GM10266 (cell line): ENCODE data around the gene CLEC11A.

Experiments used
- DNase-seq: peaks from one replicate; pipeline ENCODE4 v3.0.0; 2012; ENCODE audit errors: extremely low spot score
- TF ChIP-seq, protein P1 (sequence below): IDR thresholded peaks from 2 replicates; pipeline ENCODE4 v1.5.1; 2012; ENCODE audit warnings: mild to moderate bottlenecking, low read depth; ENCODE audit not compliant: control insufficient read depth, insufficient read depth; ENCODE audit errors: missing control alignments

Gene CLEC11A, protein sequence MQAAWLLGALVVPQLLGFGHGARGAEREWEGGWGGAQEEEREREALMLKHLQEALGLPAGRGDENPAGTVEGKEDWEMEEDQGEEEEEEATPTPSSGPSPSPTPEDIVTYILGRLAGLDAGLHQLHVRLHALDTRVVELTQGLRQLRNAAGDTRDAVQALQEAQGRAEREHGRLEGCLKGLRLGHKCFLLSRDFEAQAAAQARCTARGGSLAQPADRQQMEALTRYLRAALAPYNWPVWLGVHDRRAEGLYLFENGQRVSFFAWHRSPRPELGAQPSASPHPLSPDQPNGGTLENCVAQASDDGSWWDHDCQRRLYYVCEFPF

GRCh38 chr19:50723069-50723468 lies at the start of gene CLEC11A:
CLEC11A (plus strand) TSS chr19:50723364; CDS start chr19:50723526, 162 bp downstream.
- DNase-seq, result no peak
- TF ChIP-seq, protein P1, sequence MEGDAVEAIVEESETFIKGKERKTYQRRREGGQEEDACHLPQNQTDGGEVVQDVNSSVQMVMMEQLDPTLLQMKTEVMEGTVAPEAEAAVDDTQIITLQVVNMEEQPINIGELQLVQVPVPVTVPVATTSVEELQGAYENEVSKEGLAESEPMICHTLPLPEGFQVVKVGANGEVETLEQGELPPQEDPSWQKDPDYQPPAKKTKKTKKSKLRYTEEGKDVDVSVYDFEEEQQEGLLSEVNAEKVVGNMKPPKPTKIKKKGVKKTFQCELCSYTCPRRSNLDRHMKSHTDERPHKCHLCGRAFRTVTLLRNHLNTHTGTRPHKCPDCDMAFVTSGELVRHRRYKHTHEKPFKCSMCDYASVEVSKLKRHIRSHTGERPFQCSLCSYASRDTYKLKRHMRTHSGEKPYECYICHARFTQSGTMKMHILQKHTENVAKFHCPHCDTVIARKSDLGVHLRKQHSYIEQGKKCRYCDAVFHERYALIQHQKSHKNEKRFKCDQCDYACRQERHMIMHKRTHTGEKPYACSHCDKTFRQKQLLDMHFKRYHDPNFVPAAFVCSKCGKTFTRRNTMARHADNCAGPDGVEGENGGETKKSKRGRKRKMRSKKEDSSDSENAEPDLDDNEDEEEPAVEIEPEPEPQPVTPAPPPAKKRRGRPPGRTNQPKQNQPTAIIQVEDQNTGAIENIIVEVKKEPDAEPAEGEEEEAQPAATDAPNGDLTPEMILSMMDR, result no peak

- no peak for DNase-seq
- TF ChIP-seq, protein P1, result no peak
Measured at GRCh38 chr19:50676625-50677197, 46.5 kb upstream of the CLEC11A start.

- TF ChIP-seq, protein P1, result no peak
- no peak for DNase-seq
Measured at GRCh38 chr19:50677636-50678035, 45.5 kb upstream of the CLEC11A start.

DNA sequence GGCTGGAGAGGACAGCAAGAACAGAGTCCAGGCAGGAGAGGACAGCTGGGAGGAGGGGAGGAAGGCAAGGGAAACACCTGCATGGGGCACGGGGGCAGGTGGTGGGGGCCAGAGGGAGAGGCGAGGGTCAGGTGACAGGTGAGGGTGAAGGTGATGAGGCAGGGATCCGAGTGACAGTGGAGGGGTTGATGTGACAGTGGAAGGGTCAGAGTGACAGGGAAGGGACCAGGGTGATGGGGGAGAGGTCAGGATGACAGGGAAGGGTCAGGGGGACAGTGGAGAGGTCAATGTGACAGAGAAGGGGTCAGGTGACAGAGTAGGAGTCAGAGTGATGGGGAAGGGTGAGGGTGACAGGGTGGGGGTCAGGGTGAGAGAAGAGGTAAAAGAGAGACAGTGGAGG lies 44.8 kb upstream of the CLEC11A start:
- TF ChIP-seq, protein P1, result no peak
- no peak for DNase-seq

DNA sequence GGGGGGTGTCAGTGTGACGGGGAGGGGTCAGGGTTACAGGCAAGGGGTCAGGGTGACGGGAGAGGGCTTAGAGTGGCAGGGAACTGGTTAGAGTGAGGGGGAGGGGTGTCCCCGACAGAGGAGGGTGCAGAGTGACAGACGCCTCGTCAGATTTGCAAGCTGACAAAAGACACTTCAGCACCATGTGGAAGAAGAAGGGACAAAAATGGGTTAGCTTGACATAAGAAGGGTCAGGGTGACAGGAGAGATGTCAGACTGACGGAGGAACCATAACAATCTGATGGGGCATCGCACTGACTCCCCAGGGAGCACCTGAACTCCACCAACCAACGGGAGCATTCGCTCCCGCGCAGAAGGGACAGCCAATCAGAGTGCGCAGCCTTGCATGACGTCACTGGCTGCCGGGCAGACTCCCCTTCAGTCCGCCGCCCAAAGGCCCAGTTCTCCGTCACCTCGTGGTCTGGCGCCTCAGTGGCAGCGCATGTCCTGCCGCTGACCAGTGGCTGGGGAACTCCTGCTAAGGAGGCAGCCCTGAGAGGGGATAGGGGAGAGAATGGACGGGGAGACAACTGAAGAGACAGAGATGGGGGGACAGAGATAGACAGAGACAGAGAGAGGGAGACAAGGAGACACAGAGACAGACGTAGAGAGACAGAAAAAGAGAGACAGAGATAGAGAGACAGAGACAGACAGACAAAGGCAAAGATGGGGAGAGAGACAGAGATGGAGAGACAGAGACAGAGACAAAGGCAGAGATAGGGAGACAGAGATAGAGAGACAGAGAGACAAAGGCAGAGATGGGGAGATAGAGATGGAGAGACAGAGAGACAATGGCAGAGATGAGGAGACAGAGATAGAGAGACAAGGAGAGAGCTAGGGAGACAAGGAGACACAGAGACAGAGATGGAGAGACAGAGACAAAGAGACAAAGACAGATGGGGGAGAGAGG lies 43.7 kb upstream of the CLEC11A start:
- TF ChIP-seq, protein P1, result no peak
- peak; percentile 97 for DNase-seq

- DNase-seq, result no peak
- TF ChIP-seq, protein P1, result no peak
Measured at GRCh38 chr19:50686310-50687032, 36.7 kb upstream of the CLEC11A start.
